DND-41 (cell line): ENCODE results near the gene QRICH1.

ENCODE experiments used
- EZH2 ChIP-seq: IDR thresholded peaks from 3 replicates; pipeline ENCODE4 v1.6.1; 2012; ENCODE audit warnings: borderline replicate concordance, low read depth, mild to moderate bottlenecking, moderate library complexity, low read length, inconsistent platforms; ENCODE audit not compliant: severe bottlenecking
- TF ChIP-seq, protein P1 (sequence below): IDR thresholded peaks from 2 replicates; pipeline ENCODE4 v1.5.1; 2012; ENCODE audit warnings: borderline replicate concordance, low read length, moderate library complexity, mild to moderate bottlenecking; ENCODE audit not compliant: poor library complexity, severe bottlenecking; ENCODE audit errors: extremely low read depth

DNA sequence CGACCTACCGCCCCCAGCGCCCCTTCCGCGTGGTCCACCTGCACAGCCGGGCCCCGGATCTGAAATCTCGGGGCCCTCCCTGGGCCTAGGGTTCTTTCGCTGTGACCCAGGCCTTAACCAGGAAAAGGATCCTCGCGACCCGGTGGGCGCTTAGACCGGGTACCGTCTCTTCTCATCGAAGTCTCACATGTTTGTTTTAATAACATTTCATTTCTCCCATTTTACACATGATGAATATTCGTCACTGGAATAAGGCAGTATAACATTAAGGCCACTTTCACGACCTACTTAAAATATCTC is 75.2 kb downstream of the QRICH1 start:
- TF ChIP-seq, protein P1, sequence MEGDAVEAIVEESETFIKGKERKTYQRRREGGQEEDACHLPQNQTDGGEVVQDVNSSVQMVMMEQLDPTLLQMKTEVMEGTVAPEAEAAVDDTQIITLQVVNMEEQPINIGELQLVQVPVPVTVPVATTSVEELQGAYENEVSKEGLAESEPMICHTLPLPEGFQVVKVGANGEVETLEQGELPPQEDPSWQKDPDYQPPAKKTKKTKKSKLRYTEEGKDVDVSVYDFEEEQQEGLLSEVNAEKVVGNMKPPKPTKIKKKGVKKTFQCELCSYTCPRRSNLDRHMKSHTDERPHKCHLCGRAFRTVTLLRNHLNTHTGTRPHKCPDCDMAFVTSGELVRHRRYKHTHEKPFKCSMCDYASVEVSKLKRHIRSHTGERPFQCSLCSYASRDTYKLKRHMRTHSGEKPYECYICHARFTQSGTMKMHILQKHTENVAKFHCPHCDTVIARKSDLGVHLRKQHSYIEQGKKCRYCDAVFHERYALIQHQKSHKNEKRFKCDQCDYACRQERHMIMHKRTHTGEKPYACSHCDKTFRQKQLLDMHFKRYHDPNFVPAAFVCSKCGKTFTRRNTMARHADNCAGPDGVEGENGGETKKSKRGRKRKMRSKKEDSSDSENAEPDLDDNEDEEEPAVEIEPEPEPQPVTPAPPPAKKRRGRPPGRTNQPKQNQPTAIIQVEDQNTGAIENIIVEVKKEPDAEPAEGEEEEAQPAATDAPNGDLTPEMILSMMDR: no peak
- TF ChIP-seq EZH2: no peak
